ENCODE measurements around the gene ZNF497.
"Not testable (repeated sequence)": the region's sequence is repeated elsewhere in the genome, so short reads cannot be mapped to it uniquely, and the experiment has no call there.

ZNF497 gene

DNA sequence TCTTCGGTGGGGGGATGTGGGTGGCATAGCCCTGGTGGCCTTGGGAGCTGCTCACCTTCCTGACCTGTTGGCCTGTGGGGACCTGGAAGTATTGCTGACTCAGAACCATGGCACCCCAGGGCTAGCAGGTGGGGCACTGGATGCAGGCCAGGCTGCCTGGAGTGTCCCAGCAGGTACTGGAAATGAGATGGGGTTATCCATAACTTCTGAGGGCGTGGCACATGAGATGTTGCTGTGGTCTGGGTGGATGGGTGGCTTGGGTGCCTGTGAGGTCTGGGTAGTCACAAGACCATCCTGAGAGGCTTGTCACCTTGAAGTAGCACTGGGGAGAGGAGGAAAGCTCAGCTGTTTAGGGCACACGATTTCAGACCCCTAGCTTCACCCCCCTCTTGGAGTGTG is 32.3 kb upstream of the ZNF497 start:
- DNase-seq (ENCODE audit: low read depth, low spot score): no peak

GRCh38 chr19:58393725-58394033 is 31.1 kb upstream of the ZNF497 start:
- DNase-seq (ENCODE audit: low read depth, low spot score): no peak

GRCh38 chr19:58392945-58393724 is 30.6 kb upstream of the ZNF497 start:
- DNase-seq (ENCODE audit: low read depth, low spot score): no peak

- no peak for DNase-seq (ENCODE audit: low read depth, low spot score)
Observed at GRCh38 chr19:58388175-58388526, 25.6 kb upstream of the ZNF497 start.

DNA sequence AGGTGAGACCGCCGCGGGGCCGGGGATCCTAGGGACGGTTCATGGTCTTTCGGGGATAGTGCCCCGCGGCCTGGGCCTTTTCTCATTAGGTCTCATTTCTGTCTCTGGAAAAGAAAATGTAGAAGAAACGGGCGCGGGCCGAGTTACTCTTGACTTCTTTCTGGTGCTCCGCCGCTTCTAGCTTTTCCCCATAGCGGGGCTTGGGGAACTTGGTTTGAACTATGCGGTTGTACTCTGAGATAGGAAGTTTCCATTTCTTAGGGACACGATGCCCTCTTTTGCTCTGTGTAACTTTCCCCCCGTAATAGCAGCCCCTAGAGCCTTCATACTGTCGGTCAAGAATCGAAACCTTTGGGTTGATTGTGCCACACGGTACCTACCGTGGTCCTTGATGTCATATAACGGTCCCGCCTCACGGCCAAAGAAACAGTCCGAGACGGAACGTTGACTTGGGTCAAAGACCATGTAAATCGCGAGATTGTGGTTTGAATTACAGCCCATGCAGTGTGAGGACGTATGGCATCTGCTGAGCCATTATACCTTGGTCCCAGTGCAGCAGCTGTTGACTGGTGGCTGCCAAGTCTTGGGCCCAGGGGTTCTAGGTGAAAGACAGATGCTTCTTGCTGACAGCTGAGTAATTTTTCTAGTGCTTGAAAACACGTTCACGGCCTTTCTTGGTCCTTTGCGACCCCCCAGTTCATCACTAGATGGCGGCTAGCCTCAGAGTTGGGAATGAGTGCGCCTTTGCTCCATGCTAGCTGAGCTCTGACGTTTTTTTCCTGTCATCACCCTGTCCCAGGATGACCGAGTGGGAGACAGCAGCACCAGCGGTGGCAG is 25.0 kb upstream of the ZNF497 start:
- no peak for DNase-seq (ENCODE audit: low read depth, low spot score)

DNA sequence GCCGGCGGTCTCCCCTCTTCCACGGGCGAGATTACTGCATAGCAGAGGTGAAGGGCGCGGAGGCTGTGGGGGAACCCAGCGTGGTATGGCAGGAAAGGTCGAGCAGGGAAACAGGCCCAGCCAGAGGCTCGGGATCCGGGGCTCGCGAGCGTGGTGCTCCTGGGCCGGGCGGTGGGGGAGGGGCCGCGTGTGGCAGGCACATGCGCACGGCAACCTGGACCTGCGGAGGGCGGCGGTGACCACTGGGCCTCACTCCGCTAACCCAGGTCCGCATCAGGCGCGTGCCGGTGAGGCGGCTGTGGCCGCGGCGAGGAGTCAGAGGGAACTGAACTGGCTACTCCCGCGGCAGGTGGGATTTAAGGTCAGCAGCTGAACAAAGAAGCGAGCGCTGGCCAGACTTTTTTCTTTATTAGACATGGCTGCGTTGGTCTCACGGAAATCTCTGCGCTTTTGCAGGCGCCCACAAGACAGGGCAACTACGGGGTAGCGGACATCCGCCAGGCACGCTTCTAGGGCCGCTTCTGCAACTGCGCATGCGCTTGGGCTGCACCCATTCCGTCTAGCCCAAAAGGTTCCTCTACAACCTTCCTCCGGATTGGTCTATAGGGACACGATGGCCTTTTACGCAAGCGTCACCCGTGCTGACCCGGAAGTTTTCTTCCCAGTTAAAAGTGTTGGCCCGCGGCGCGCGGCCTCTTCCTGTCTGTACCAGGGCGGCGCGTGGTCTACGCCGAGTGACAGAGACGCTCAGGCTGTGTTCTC is 24.2 kb upstream of the ZNF497 start, which contains the start of gene RPS5:
TSS of gene RPS5 (plus strand) at position 694 of the 762 bp plus-strand sequence. CDS start 869 bp downstream, outside the sequence.
- DNase-seq (ENCODE audit: low read depth, low spot score): peak; percentile 99

GRCh38 chr19:58385891-58386575 is 23.5 kb upstream of the ZNF497 start:
- no peak for DNase-seq (ENCODE audit: low read depth, low spot score)

DNA sequence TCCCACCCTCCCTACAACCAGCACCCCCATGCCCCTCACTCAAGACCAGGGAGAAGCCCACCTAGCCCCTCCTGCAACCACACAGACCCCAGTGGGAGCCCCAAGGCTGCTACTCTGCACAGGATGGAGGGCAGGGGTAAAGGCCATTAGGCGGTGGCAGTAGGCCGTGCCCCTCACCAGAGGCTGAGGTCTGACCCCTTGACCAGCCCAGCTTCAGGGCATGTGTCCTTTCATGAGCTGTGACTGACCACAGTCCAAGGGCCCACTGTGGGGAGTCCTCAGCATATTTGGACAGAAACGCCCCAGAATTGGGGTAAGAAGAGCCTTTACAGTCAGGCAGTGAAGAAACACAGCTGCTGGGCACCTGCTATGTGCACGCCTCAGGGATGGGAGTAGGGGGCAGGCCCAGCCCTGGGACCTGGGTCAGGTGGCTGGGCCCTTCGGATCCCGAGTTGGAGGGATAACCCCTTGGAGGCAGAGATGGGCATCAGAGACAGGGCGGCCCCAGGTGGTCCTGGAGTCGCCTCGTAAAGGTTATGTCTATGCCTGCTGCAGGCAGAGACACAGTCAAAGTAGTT is 22.9 kb upstream of the ZNF497 start:
- no peak for DNase-seq (ENCODE audit: low read depth, low spot score)

GRCh38 chr19:58382997-58383603 is 20.5 kb upstream of the ZNF497 start:
- no peak for DNase-seq (ENCODE audit: low read depth, low spot score)

- no peak for DNase-seq (ENCODE audit: low read depth, low spot score)
Observed at GRCh38 chr19:58381460-58382212, 19.1 kb upstream of the ZNF497 start.

- peak; percentile 100 for DNase-seq (ENCODE audit: low read depth, low spot score)
Observed at GRCh38 chr19:58380662-58381459, 18.3 kb upstream of the ZNF497 start, which contains the start of gene ZNF837. TSS of gene ZNF837 (minus strand) at chr19:58381030. CDS start at chr19:58369332, 11,698 bp downstream.

GRCh38 chr19:58380037-58380661 is 17.6 kb upstream of the ZNF497 start:
- DNase-seq (ENCODE audit: low read depth, low spot score): no peak

- DNase-seq (ENCODE audit: low read depth, low spot score): no peak
Observed at GRCh38 chr19:58379246-58379645, 16.7 kb upstream of the ZNF497 start.

DNA sequence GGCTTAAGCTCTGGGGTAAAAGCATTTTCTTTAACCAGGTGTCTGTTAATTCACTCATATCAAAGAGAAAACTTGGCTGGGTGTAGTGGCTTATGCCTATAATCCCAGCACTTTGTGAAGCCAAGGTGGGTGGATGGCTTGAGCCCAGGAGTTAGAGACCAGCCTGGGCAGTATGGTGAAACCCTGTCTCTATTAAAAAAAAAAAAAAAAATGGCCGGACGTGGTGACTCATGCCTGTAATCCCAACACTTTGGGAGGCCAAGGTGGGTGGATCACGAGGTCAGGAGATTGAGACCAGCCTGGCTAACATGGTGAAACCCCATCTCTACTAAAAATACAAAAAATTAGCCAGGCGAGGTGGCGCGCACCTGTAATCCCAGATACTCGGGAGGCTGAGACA is 14.2 kb upstream of the ZNF497 start:
- not testable (repeated sequence) for DNase-seq (ENCODE audit: low read depth, low spot score)

GRCh38 chr19:58374200-58374599 is 11.6 kb upstream of the ZNF497 start:
- no peak for DNase-seq (ENCODE audit: low read depth, low spot score)

DNA sequence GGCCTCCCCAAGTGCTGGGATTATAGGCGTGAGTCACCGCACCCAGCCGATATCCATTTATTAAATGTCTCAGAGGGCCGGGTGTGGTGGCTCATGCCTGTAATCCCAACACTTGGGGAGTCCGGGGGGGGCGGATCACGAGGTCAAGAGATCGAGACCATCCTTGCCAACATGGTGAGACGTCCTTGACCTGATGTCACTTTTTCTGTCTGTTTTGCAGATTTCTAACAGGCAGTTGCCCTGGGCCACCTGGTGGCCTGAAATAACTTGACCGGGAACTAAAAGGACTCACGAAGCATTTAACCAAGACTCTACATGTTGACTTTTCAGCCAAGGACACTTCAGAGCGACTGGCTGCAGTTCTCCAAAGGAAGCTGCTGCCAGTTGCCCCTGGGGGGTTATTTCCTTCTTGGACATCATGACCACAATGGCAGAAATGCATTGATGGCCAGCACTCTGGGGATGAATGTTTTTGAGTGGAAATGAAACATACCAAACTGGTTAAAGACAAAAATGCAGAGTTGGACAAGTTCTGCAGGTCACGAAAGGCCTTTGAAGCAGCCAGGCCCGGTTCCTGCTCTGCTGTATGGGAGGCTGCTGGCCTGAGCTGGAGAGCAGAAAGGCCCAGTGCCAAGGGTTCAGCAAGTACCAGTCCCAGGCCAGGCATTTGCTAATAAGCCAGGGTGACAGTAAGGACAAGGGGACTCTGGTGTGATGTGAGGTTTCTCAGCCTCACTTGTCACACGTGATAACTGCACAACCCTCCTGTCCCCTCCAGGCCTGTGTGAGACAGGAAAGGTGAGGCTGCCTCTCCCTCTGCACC is 10.0 kb upstream of the ZNF497 start:
- DNase-seq (ENCODE audit: low read depth, low spot score): no peak

- DNase-seq (ENCODE audit: low read depth, low spot score): no peak
Observed at GRCh38 chr19:58368561-58369360, 6.2 kb upstream of the ZNF497 start.
